IPS DF 19.7 (cell line): Measurements from ENCODE around the gene MYO3B.

ENCODE experiments used
- DNase-seq: peaks from one replicate; pipeline ENCODE4 v3.0.0-alpha.2; 2013; ENCODE audit warnings: low read depth, low spot score

The MYO3B gene

GRCh38 chr2:170301626-170302025, 123.7 kb downstream of the MYO3B start:
- DNase-seq, result no peak

DNA sequence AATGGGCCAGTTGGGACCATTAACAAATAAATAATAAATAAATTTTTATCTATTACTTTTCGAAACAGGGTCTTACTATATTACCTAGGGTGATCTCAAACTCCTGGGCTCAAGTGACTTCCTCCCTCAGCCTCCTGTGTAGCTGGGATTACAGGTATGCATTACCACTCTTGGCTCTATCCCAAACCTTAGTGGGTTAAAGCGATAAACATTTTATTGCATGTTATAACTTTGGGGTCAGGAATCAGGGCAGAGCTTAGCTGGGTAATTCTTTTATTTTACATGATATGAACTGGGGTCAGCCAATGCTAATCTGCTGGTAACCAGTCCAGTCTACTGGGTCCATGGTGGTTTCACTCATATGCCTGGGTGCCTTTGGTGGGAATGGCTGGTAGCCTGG, 127.8 kb downstream of the MYO3B start:
- DNase-seq, result no peak

GRCh38 chr2:170306293-170306873, 128.4 kb downstream of the MYO3B start:
- DNase-seq, result no peak

- DNase-seq, result no peak
These were observed 129.1 kb downstream of the MYO3B start for GRCh38 chr2:170307052-170307451.

DNA sequence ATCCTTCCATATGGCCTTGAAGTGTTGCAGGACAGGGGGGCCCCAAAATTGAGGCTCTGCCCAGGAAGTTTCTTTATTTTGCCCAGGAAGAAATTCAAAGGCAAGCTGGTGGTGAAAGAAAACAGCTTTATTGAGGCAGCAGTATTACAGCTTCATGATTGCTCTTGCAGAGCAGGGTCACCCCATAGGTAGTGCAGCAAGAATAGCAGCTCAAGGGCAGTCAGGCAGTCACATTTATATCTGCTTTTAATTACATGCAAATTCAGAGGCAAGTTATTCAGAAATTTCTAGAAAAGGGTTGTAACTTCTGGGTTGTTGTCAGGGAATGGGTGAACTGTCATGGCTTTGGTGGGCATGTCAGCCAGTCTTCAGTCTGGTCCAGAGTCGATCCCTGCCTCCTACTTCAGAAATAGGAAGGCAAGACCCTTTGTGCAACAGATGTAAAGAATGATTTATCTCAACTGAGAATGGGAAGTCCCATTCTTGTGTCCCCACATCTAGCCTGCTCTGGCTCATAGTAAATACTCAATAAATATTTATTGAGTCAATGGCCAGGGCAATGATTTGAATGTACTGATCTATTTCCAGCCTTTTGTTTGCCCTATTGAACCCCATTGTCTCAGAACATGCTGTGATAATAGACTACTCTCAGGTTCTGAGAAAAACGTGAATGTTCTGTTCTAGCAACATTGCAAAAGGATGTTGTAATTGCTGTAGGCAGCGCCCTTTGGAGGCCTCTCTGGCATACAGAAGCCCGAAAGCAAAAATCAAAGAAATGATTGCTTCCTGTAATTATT, 129.8 kb downstream of the MYO3B start:
- no peak for DNase-seq

- no peak for DNase-seq
These were observed 133.0 kb downstream of the MYO3B start for GRCh38 chr2:170310876-170311502.

DNA sequence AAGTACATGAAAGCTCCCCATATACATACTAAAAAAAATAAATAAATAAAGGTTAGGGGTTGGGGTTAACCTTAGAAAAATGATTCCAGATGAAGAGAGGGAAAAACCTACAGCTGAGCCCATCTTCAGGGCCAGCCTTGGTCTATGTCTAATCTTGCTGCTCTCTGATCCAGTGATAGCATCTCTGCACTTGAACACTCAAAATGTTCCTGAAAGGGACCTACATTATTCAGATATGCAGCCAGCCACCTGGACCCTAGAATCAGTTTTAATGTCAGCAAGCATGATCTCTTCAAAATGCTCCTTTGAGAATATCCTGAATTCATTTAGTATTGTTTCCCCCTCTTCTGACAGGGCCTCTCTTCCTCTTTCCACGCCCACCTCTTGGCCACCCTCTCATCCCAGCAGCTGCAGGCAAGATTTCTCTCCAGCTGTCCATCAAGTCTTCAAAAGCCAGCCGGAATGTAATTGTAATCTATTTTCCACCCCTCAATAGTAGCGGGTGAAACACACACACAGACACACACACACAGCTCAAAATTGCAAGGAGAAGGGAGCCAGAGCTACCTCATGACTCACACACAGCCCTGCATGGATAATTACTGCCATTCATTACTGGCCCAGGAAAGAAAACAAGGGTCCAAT, 135.5 kb downstream of the MYO3B start:
- no peak for DNase-seq

GRCh38 chr2:170313992-170314348, 136.0 kb downstream of the MYO3B start:
- no peak for DNase-seq

DNA sequence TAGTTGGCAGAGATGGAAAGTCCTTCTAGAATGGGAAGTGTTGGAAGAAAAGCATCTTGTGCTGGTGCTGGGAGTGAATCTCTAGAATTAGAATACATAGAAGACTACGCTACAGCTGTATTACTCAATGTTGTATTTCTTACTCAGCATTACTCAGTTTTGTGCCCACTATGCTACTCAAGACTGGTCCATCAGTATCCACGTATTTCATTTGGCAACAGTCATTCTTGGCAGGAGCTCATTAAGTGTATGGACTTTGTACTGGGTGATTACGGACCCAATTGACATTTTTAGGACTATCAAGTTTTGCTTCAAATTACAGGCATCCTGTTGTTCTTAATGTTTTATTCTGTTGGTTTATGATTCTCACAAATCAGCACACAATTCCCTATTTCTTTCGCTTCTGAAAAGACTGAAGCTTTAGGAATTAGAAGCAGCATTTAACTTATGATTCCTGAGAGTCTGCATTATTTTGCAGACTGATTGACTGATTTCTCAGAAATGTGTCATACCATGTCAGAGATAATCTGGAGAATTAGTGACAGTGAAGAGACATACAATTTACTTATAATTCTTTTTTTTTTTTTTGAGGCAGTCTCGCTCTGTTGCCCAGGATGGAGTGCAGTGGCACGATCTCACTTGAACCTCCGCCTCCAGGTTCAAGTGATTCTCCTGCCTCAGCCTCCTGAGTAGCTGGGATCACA, 136.9 kb downstream of the MYO3B start:
- DNase-seq, result no peak

- no peak for DNase-seq
These were observed 143.0 kb downstream of the MYO3B start for GRCh38 chr2:170320948-170321347.

DNA sequence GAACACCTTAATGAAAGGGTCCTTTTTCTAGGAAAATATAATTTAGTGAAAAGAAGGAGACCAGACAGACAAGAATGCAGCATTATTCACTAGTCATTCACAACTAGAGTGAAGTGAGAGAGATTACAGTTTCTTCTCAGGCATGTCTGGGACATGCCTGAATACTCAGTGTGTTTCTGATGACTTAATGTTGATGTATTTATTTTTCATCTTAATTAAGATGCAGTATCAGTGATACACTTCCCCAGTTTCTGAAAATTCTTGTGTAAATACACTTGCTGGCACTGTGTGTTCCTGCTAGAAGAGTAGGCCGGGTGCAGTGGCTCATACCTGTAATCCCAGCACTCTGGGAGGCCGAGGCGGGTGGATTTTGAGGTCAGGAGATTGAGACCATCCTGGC, 143.6 kb downstream of the MYO3B start:
- no peak for DNase-seq

DNA sequence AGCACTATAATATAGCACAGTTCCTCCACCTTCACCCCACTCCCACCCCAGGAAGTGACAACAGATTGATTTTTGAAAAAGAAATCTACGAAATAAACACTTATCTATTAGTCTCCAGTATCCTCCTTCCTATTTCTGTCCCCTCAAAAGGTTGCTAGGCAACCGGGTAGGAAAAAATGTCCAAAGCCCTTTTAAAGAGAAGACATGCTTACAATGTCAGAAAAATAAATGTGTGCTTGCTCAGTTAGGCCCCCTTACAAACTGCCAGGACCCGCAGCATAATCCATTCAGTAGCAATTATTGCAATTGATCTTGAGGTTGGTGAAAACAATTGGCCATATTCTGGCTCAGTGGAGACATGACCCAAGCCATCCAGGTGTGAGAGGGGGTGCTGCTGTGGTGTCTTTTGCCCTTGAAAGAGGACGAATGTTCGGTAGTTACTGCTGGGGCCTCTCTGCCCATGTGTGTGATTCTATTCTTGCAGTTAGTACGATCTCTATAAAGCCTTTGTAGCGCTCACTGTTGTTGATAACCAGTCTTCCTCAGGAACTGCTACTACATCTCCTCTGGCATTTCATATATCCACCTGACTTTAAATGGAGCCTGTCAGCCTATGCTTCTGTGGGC, 144.3 kb downstream of the MYO3B start:
- DNase-seq, result no peak

- DNase-seq, result no peak
These were observed 145.8 kb downstream of the MYO3B start for GRCh38 chr2:170323743-170324142.

DNA sequence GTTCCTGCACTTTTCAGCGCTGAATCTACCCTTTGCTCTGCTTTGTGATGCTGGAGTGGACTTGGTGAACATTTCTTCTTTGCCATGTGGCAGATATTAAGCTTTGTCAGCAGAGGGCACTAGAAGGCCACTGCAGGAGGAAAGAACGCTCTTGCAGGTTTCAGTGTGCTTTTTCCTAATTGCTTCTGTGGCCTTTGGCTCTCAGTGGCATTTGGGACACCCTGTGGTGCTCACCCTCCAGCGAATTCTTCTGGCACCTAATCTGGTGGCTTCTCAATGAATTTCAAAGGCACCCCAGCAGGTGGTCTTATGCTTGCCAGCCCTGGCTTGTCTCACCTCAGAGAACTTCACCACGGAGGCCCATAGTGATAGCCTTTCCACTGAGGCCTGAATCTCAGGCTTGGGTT, 146.7 kb downstream of the MYO3B start:
- peak; percentile 80 for DNase-seq

DNA sequence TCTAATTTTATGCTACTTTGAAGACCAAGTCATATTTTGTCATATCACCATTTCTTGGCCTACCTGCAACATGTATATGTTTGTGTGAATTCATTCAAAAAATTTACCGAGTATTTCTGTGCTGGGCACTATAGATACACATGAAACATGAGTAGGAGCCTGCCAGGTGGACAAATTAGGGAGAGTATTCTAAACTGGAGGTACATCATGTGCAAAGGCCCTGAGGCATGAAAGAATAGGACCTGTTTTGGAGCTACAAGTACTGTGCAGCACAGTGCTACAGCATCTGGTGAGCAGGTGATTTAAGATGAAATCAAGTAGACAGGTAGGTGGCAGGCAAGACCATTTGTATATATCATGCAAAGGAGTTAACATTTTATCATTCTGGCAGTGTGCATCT, 152.9 kb downstream of the MYO3B start:
- no peak for DNase-seq

DNA sequence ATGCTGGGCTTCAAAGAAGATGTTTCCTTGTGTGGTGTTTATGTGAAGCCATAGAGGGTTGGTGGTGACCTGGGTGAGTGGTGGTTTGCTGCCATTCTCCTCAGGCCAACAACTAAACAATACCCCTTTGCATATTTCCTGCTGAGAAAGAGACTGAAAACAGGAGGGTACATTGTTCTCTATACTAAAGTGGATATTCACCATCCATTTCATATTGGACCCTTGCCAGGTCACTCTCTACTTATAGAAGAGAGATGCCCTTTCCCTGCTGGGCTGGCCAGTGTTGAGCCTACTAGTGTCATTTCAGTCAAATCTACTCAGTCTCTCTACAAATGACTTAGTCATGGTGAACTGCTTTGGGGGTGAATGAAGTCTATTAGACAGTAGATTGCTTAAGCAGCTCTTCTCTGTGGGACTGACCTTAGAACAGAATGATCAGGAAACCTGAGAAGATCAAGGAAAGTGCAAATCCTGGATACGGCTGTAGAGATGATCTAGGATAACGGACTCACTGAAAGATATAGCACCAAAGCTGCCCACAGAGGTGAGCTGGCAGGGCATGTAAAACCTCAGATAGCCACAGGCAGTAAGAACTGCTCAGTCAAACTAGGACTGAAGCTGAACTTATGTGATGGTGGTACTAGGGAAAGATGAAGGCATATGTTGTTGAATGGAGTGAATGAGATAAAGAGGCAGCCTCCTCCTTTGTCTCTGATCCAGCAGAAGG, 154.9 kb downstream of the MYO3B start:
- DNase-seq, result no peak

DNA sequence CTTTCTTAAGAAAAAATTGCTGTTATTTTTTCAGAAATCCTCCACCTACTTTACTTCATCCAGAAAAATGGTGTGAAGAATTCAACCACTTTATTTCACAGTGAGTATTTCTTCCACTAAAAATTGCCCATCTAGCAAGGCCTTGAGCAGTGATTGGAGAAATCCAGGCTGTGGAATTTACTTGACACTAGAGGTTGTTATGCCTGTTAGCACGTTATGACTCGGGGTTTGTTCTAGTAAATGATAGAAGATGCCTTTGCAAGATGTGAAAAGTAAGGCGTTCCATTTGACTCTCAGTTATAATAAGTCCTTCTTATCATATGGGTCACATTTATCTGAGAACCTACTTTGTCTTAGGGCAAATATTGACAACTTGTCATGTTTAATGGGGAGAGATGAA, 157.4 kb downstream of the MYO3B start:
- no peak for DNase-seq

GRCh38 chr2:170336408-170336807, 158.5 kb downstream of the MYO3B start:
- no peak for DNase-seq

DNA sequence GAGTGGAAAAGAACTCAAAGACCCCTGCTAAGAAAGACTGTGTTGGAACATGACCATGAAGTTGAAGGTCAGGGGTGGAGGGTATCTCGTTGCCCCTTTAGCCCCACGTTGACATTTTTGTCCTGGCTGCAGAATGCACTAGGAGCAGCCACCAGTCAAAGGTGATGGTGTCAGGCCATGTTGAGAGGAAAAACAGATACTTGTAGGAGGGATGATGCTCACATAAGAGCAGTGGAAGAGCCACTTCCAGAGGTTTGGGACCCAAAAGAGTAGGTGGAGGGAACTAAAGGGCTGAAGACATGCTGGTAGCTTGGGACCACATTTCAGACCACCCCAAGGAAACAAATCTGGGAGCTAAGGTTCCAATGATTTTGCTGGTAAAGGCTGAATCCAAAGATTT, 159.0 kb downstream of the MYO3B start:
- no peak for DNase-seq

DNA sequence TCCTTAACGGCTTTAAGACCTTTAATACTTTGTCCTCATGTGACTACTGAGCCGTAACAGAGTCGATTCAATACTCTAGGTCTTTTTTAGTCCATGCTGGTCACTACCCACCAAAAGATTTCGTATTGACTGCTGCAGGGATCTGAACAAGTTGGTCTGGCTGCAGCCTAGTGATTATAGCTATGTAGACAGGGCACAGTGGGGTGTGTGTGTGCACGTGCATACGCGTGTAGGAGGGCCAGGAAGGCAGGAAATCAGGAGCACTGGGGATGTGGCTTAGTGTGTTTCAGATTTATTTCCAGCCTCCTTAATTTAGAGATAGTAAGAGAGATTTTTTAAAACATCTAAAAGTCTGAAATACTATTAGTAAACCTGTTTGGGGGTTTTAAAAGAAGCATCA, 161.4 kb downstream of the MYO3B start:
- DNase-seq, result no peak
